Calu3 (cell line): Measurements from ENCODE around the gene FILIP1L. TPM values are rescaled to one million over a fixed set of nuclear protein-coding genes. Genes with fewer than 3 reads are reported as not detected.

Experiments
- BruUV-seq: library from RNA; stranded (reverse); fragments of 400-500 nt; replicated peaks from 2 replicates; lab custom pipeline; 2021; lab: Mats Ljungman, UMichigan
- CTCF ChIA-PET: fragments of 300-600 bp; sonication (Branson Sonifier 250); formaldehyde crosslinking; loops from one replicate; lab custom pipeline; 2022; ENCODE audit warnings: antibody characterized with exemption; lab: Charles Lee
- DNase-seq: peaks from one replicate; pipeline ENCODE4 v3.0.0; 2022
- H3K27ac Mint-ChIP-seq: one replicate; pipeline ENCODE4 v1.8.0; 2022; ENCODE audit warnings: mixed read lengths; ENCODE audit not compliant: unreplicated experiment
- H3K27me3 Mint-ChIP-seq: one replicate; pipeline ENCODE4 v1.8.0; 2022; ENCODE audit warnings: mixed read lengths; ENCODE audit not compliant: unreplicated experiment
- H3K36me3 Mint-ChIP-seq: one replicate; pipeline ENCODE4 v1.8.0; 2022; ENCODE audit warnings: mild to moderate bottlenecking, moderate library complexity, mixed read lengths; ENCODE audit not compliant: insufficient read depth, unreplicated experiment
- H3K4me1 Mint-ChIP-seq: one replicate; pipeline ENCODE4 v1.8.0; 2022; ENCODE audit warnings: mild to moderate bottlenecking, low read depth, mixed read lengths; ENCODE audit not compliant: unreplicated experiment
- H3K4me3 Mint-ChIP-seq: one replicate; pipeline ENCODE4 v1.8.0; 2022; ENCODE audit warnings: mild to moderate bottlenecking, low read depth, moderate library complexity, mixed read lengths; ENCODE audit not compliant: unreplicated experiment
- H3K9me3 Mint-ChIP-seq: one replicate; pipeline ENCODE4 v1.8.0; 2022; ENCODE audit warnings: low read depth, mixed read lengths; ENCODE audit not compliant: unreplicated experiment
- CTCF ChIP-seq: fragments of 200-600 bp; IDR thresholded peaks from one replicate; pipeline ENCODE4 v1.8.0; 2022; ENCODE audit warnings: antibody characterized with exemption; ENCODE audit not compliant: unreplicated experiment
- intact Hi-C: fragments of 100-400 bp; cut with micrococcal nuclease; formaldehyde crosslinking; loops from one replicate; pipeline ENCODE4 v1.10.0; 2022; ENCODE audit not compliant: unreplicated experiment
- total RNA-seq: library from RNA; stranded (reverse); gene quantifications from 2 replicates; pipeline ENCODE4 v1.2.3, GENCODE V29; 2022

Gene FILIP1L
- total RNA-seq, 1 experiment from 2014 or later = 5.2 TPM

- peaks cover 8% of the 10 kb centered on the region for H3K4me1 Mint-ChIP-seq
- no peak for TF ChIP-seq CTCF
- no peak for DNase-seq
- intact Hi-C loops = no loop called here
- CTCF ChIA-PET = no interaction called here
- peaks cover 10% of the 10 kb centered on the region for H3K9me3 Mint-ChIP-seq
- no peak overlapping the region for H3K4me3 Mint-ChIP-seq
- H3K27me3 Mint-ChIP-seq = no peaks in the 10 kb centered on the region
- H3K36me3 Mint-ChIP-seq = no peaks in the 10 kb centered on the region
- no TSS peak for BruUV-seq
- no peak overlapping the region for H3K27ac Mint-ChIP-seq
These were observed 44.6 kb upstream of the FILIP1L start for GRCh38 chr3:100158918-100159330.

GRCh38 chr3:100157685-100158084, 43.4 kb upstream of the FILIP1L start:
- Mint-ChIP-seq H3K27ac (no peak overlapping the region), H3K4me1 (peaks cover 8% of the 10 kb centered on the region), H3K4me3 (no peak overlapping the region), H3K27me3 (no peaks in the 10 kb centered on the region), H3K9me3 (peaks cover 11% of the 10 kb centered on the region), H3K36me3 (no peaks in the 10 kb centered on the region)
- CTCF ChIA-PET = no interaction called here
- intact Hi-C loops = no loop called here
- no TSS peak for BruUV-seq
- no peak for TF ChIP-seq CTCF
- DNase-seq = no peak

- H3K4me3 Mint-ChIP-seq = no peak overlapping the region
- intact Hi-C loops = no loop called here
- CTCF ChIA-PET = interaction anchor here (0.6 to 1.1 kb wide), 2 partner anchors 11 to 65 kb away, joined by 3 read pairs; no protein-coding TSS in a partner anchor
- H3K4me1 Mint-ChIP-seq = peaks cover 8% of the 10 kb centered on the region
- H3K9me3 Mint-ChIP-seq = peaks cover 13% of the 10 kb centered on the region
- BruUV-seq = no TSS peak
- TF ChIP-seq CTCF = no peak
- H3K27ac Mint-ChIP-seq = no peak overlapping the region
- DNase-seq = no peak
- no peaks in the 10 kb centered on the region for H3K27me3 Mint-ChIP-seq
- no peaks in the 10 kb centered on the region for H3K36me3 Mint-ChIP-seq
These were observed 41.3 kb upstream of the FILIP1L start for GRCh38 chr3:100155590-100155989.

GRCh38 chr3:100155128-100155527, 40.8 kb upstream of the FILIP1L start:
- intact Hi-C loops = no loop called here
- Mint-ChIP-seq H3K27me3 (no peaks in the 10 kb centered on the region), H3K9me3 (peaks cover 13% of the 10 kb centered on the region), H3K4me1 (peaks cover 5% of the 10 kb centered on the region), H3K27ac (no peak overlapping the region), H3K36me3 (no peaks in the 10 kb centered on the region), H3K4me3 (no peak overlapping the region)
- BruUV-seq = no TSS peak
- CTCF ChIA-PET = interaction anchor here (1.1 kb wide), 1 partner anchor 65 kb away, joined by 3 read pairs; no protein-coding TSS in a partner anchor
- no peak for TF ChIP-seq CTCF
- DNase-seq = no peak
